DMS53 treated with DMSO at 0.1 percent for 48 hours (cell line): Measurements from ENCODE around the gene HAUS3.
"Not testable (repeated sequence)": the region's sequence is repeated elsewhere in the genome, so short reads cannot be mapped to it uniquely, and the experiment has no call there.

Experiments
- DNase-seq: peaks from one replicate; lab custom pipeline; 2025; ENCODE audit not compliant: unreplicated experiment; lab: John Stamatoyannopoulos, UW

The HAUS3 gene

DNA sequence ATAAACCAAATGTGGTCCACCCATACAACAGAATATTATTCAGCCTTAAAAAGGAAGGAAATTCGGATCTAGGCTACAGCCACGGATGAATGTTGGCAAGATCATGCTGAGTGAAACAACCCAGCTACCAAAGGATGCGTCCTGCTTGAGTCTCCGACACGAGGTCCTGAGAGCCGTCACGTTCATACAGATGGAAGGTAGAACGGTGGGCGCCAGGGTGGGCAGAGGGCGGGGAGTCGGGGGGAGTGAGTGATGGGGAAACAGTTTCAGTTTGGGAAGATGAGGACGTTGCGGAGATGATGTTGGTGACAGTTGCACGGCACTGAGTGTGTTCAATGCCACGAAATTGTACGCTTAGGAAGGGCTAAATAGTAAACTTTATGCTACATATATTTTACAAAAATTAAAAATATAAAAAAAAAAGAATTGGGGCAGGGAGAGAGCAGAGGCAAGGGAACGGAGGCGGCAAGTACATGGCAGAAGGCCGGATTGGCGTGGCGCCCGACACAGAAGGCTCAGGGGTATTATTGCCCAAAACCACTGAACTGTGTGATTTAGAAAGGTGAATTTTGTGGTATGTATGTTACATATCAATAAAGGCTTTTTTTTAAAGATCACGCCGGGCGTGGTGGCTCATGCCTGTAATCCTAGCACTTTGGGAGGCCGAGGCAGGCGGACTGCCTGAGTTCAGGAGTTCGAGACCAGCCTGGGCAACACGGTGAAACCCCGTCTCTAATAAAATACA, 34.8 kb upstream of the HAUS3 start:
- DNase-seq, result no peak

- DNase-seq, result no peak
These were observed 33.8 kb upstream of the HAUS3 start for GRCh38 chr4:2275546-2276251.

GRCh38 chr4:2275044-2275397, 33.1 kb upstream of the HAUS3 start:
- not testable (repeated sequence) for DNase-seq

GRCh38 chr4:2274320-2275043, 32.6 kb upstream of the HAUS3 start:
- no peak for DNase-seq

GRCh38 chr4:2273657-2274319, 31.9 kb upstream of the HAUS3 start:
- DNase-seq, result no peak

DNA sequence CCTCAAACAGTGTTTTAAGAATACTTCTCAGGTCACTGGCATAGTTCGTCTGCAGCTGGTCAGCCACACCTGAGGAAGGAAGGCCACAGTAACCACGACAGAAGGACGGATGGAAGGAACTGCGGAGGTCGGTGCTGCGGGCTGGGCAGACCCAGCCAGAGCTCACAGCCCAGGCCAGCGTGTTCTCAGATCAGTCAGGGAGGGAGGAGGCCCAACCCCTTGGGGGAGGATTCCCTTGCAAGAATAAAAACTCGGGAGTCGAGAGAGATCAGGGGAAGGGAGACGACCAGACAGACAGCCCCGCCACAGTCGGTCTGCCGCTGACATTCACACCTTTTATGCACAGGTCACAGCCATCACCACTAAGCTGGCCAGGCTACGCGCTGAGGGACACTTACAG, 31.3 kb upstream of the HAUS3 start:
- no peak for DNase-seq

DNA sequence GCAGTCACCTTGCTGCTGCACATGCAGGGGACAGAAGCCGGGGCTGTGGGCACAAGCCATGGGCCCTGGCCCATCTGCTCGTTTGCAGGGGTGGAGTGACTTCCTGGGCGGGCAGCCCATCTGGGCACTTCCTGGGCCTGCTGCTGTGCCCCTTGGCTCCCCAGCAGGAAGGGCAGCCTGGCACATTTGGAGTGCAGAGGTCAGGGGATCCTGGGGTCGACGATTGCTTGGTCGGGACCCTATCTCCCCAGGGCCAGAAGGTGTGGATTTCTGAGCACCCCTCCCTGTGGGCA, 30.9 kb upstream of the HAUS3 start:
- no peak for DNase-seq

GRCh38 chr4:2272026-2272827, 30.3 kb upstream of the HAUS3 start:
- DNase-seq, result no peak

DNA sequence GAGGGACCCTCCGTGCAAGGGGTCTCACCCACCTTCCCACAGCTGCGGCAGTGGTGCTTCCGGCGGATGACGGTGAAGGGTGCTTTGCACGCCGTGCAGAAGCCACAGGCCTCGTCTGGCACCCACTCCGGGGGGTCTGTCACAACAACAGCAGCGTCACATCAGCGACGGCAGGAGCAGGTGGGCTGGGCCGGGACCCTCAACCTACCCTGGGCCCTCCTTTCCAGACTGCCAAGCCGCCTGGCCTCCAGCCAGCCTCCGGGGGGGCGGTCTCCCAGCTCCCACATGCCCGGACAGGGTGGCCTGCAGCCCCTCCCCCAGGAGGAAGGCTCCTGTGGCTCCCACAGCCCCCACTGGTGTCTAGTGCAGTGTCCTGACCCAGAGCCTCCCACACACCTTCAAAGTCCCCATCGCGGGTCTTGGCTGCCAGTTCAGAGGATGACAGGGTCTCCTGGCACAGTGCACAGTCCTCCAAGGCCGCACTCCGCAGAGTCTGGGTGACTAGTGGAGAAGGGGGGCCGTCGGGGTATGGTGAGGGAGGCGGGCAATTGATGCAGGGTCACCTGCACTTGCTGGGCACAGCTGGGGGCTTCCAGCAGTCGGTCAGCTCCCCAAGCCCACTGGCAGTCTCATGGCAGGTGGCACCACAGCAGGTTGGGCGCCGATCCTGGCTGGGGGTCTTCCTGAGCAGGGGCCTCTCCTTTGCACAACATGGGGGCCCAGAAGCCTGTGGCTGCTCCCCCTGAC, 29.5 kb upstream of the HAUS3 start:
- no peak for DNase-seq

DNA sequence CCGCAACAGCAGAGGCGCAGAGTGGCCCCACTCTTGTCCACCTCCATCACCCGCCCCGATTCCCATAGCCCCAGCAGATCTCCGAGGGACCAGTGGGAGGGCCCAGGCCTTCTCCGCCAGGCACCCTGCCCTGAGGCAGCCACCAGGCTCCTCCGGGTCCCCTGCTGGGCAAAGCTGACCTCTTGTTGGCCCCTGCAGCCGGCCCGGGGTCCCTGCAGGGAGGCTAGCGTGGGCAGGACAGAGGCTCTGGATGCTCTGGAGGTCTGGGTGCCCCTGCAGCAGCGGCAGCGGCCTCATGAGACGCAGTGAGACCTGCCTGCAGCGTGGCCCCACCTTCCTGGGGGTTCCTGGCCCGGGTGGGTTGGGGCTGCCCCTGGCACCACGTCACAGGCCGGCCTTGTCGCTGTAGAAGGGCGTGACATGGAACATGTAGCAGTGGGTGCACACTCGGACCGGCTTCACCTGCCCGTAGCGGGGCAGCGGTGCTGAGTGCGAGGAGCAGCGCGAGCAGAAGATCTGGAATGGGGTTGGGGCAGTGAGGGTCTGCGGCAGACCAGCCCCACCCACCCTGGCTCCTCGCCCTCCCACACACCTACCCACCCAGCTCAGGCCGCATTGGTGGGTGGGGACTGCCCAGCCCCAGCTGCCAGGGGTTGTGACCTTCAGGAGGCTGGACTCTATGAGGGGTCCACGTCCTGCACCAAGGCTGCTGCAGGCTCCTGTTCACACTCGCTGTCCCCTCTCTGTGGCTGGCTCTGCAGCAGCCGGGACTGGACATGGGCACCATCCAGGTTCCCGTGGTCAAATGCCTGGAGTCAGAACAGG, 28.6 kb upstream of the HAUS3 start:
- no peak for DNase-seq

GRCh38 chr4:2269618-2270163, 27.8 kb upstream of the HAUS3 start:
- DNase-seq, result no peak

- DNase-seq, result no peak
These were observed 27.2 kb upstream of the HAUS3 start for GRCh38 chr4:2269206-2269531.

GRCh38 chr4:2268357-2269205, 26.7 kb upstream of the HAUS3 start:
- no peak for DNase-seq

- no peak for DNase-seq
These were observed 25.9 kb upstream of the HAUS3 start for GRCh38 chr4:2267841-2268240.

DNA sequence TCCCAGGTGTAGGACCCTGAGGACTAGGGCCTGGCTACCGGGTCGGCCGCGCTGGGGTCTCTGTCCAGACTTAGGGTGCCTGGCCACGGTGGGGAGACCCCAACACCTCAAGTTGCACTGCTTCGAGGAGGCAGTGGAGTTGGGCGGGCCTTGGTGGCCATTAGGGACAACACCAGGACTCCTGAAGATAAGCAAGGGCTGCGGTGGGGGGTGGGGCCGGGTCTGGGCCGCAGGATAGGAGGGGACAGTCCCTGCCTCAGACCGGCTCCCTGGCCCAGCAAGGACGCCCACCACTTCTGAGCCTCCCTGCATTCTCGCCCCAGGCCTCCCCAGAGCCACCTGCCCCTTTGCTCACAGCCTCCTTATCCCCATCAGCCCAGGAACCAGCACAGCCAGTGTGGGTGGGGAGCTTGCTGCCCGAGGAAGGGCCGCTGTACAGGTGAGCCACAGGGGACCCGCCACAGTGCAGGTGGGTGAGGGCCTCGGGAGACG, 25.4 kb upstream of the HAUS3 start:
- no peak for DNase-seq

DNA sequence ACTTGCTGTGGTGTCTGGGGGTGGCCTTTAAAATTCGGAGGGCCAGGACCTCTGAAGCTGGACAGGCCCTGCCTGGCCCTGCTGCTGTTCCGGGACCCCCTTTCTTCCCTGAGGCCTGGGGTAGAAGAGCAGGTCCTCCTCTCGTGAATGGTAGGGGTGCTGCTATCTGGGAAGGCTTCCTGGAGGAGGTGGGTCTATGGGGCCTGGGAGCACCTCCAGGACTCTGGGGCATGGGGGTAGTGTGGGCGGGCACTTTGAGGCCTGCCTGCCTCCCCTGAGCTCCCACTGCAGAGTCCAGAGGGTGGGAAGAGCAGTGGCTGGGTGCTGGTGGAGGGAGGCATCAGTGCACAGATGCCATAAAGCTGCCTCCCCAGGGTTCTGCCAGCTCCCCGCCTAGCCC, 24.9 kb upstream of the HAUS3 start:
- DNase-seq, result no peak

DNA sequence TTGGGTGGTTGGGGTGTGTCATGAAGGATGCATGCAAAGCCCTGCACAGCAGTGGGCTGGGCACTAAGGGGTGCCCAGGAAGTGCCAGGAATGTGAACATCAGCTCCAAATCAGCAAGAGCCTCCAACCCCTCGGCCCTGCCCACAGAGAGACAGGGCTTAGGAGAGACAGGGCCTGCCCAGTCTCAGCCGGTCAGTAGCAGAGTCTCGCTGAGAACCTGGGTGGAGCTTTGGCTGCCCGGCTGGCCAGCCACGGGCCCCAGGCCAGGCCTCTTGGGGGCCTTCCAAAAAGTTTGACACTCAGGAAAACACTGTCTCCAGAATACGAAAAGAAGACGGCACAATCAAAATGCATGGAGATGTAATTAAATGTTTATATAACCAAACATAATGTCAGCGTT, 24.3 kb upstream of the HAUS3 start:
- DNase-seq, result no peak
